Tibial artery (tissue), 4 donors: ENCODE data around the gene PIP5K1B.
A peak's percentile ranks its signal among the peaks of the same experiment; 100 is the strongest.

Experiments
- DNase-seq, 2 donors: peaks; one replicate each; pipeline ENCODE4 v3.0.0-alpha.2; 2019
- H3K27ac ChIP-seq, 2 donors: fragments of 200-600 bp; sonication (generic) in 1 of 2; 1 replicate in 1 of 2; 2 replicates in 1 of 2; pipeline ENCODE4 v1.5.1; 2018 to 2019; ENCODE audit warnings: mild to moderate bottlenecking in 1 of 2
- H3K27me3 ChIP-seq, 2 donors: fragments of 200-600 bp; sonication (generic) in 1 of 2; one replicate each; pipeline versions ENCODE4 v1.5.1 to v1.6.0; 2016 to 2019
- H3K36me3 ChIP-seq, 3 donors: fragments of 200-600 bp; sonication (generic) in 2 of 3; one replicate each; pipeline ENCODE4 v1.5.1; 2016 to 2019; ENCODE audit warnings: mild to moderate bottlenecking in 2 of 3
- H3K4me1 ChIP-seq, 4 donors: fragments of 200-600 bp; sonication (generic) in 2 of 4; 1 replicate in 3 of 4; 2 replicates in 1 of 4; pipeline ENCODE4 v1.5.1; 2016 to 2019
- H3K4me3 ChIP-seq, 2 donors: fragments of 200-600 bp; sonication (generic) in 1 of 2; 1 replicate in 1 of 2; 2 replicates in 1 of 2; pipeline ENCODE4 v1.5.1; 2018 to 2019; ENCODE audit warnings: mild to moderate bottlenecking in 2 of 2
- H3K9me3 ChIP-seq, 3 donors: fragments of 200-600 bp; sonication (generic) in 1 of 3; one replicate each; pipeline ENCODE4 v1.5.1; 2016 to 2019
- intact Hi-C: fragments of 100-400 bp; cut with DNase I; formaldehyde crosslinking; loops from one replicate; pipeline ENCODE4 v1.15.0; 2023; ENCODE audit warnings: low total_unique reads
- TF ChIP-seq, protein P1 (sequence below), 2 experiments: fragments of 200-600 bp in 1 of 2; fragments of 450-650 bp in 1 of 2; IDR thresholded peaks; one replicate each; pipeline ENCODE4 v1.5.1; 2017 to 2019; ENCODE audit warnings: antibody characterized with exemption in 2 of 2, mild to moderate bottlenecking in 1 of 2, moderate library complexity in 1 of 2

PIP5K1B gene

GRCh38 chr9:69020301-69021145 is 315.5 kb downstream of the PIP5K1B start:
- no peak for DNase-seq
- intact Hi-C loops = loop anchor here (10.0 kb wide), 1 partner anchor 436 kb away; no protein-coding TSS in a partner anchor

DNA sequence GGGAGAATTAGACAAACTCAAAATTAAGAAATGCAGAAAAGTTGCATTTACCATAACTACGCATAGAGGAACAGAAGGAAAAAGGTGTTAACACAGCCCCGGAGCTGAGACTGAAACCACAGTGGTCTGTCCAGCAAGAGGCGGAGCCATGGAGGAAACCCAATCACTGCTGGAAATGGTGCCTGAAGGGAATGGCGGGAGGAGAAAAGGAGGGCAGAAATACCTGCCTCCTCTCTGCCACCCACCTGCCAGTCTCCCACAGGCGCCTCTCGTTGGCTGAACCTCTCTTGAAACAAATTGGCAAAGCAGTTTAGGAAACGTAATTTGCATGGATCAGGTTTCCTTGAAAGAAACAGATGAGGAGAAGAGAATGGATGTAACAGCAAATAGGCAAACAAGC is 318.6 kb downstream of the PIP5K1B start:
- no peaks in the 10 kb centered on the region for H3K9me3 ChIP-seq
- intact Hi-C loops = loop anchor here (10.0 kb wide), 1 partner anchor 439 kb away; no protein-coding TSS in a partner anchor
- no peak for DNase-seq
- TF ChIP-seq, protein P1, sequence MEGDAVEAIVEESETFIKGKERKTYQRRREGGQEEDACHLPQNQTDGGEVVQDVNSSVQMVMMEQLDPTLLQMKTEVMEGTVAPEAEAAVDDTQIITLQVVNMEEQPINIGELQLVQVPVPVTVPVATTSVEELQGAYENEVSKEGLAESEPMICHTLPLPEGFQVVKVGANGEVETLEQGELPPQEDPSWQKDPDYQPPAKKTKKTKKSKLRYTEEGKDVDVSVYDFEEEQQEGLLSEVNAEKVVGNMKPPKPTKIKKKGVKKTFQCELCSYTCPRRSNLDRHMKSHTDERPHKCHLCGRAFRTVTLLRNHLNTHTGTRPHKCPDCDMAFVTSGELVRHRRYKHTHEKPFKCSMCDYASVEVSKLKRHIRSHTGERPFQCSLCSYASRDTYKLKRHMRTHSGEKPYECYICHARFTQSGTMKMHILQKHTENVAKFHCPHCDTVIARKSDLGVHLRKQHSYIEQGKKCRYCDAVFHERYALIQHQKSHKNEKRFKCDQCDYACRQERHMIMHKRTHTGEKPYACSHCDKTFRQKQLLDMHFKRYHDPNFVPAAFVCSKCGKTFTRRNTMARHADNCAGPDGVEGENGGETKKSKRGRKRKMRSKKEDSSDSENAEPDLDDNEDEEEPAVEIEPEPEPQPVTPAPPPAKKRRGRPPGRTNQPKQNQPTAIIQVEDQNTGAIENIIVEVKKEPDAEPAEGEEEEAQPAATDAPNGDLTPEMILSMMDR (IDR thresholded peaks at IDR 0.05) = no peak
- no peaks in the 10 kb centered on the region for H3K27me3 ChIP-seq
- no peaks in the 10 kb centered on the region for H3K4me1 ChIP-seq
- no peak overlapping the region for H3K27ac ChIP-seq
- H3K4me3 ChIP-seq = no peak overlapping the region
- H3K36me3 ChIP-seq = no peaks in the 10 kb centered on the region

More at GRCh38 chr9:69020301-69021145, 315.5 kb downstream of the PIP5K1B start:
- TF ChIP-seq, protein P1 (IDR thresholded peaks at IDR 0.05) = no peak
- Histone ChIP-seq H3K27me3 (no peaks in the 10 kb centered on the region), H3K27ac (no peak overlapping the region), H3K4me1 (peaks cover 0 to 10% (median 2%) of the 10 kb centered on the region in 4 donors), H3K9me3 (no peaks in the 10 kb centered on the region), H3K36me3 (no peaks in the 10 kb centered on the region), H3K4me3 (no peak overlapping the region)

GRCh38 chr9:69027355-69028097 is 322.5 kb downstream of the PIP5K1B start:
- Histone ChIP-seq H3K9me3 (no peaks in the 10 kb centered on the region), H3K27ac (no peak overlapping the region), H3K4me1 (no peaks in the 10 kb centered on the region), H3K36me3 (no peaks in the 10 kb centered on the region), H3K4me3 (no peak overlapping the region), H3K27me3 (no peaks in the 10 kb centered on the region)
- TF ChIP-seq, protein P1 (IDR thresholded peaks at IDR 0.05) = peak; percentile 56 to 70
- intact Hi-C loops = loop anchor here (10.0 kb wide), 1 partner anchor 443 kb away; no protein-coding TSS in a partner anchor
- no peak for DNase-seq

GRCh38 chr9:69028754-69029153 is 323.7 kb downstream of the PIP5K1B start:
- intact Hi-C loops = loop anchor here (10.0 kb wide), 1 partner anchor 444 kb away; no protein-coding TSS in a partner anchor
- H3K4me3 ChIP-seq = no peak overlapping the region
- no peaks in the 10 kb centered on the region for H3K4me1 ChIP-seq
- H3K27me3 ChIP-seq = no peaks in the 10 kb centered on the region
- H3K36me3 ChIP-seq = no peaks in the 10 kb centered on the region
- TF ChIP-seq, protein P1 (IDR thresholded peaks at IDR 0.05) = no peak
- no peaks in the 10 kb centered on the region for H3K9me3 ChIP-seq
- no peak for DNase-seq
- no peak overlapping the region for H3K27ac ChIP-seq

DNA sequence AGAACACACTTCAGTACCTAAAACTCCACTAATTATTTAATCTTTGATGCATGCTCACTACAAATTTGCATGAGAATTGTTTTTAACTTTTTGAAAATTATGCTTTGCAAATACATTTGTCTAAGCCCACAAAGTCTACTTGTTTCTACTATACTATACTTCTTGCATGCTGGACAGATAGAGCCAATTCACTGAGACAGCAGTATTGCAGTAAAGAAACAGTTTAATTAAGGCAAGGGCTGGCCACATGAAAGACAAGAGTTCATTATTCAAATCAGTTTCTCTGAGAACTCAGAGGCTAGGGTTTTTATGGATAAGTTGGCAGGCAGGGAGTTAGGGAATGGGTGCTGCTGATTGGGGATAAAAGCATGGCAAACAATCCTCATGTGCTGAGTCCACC is 324.5 kb downstream of the PIP5K1B start:
- Histone ChIP-seq H3K27me3 (no peaks in the 10 kb centered on the region), H3K27ac (no peak overlapping the region), H3K4me1 (no peaks in the 10 kb centered on the region), H3K4me3 (no peak overlapping the region), H3K9me3 (no peaks in the 10 kb centered on the region), H3K36me3 (no peaks in the 10 kb centered on the region)
- intact Hi-C loops = loop anchor here (10.0 kb wide), 1 partner anchor 445 kb away; no protein-coding TSS in a partner anchor
- no peak for DNase-seq
- TF ChIP-seq, protein P1 (IDR thresholded peaks at IDR 0.05) = no peak
